Measurements from ENCODE around the gene HS6ST1. TPM values are rescaled to one million over a fixed set of nuclear protein-coding genes. Genes with fewer than 3 reads are reported as not detected.

HS6ST1 gene
- total and polyA plus RNA-seq, 10 donors: 7.2 to 99.5 (median 57.0) TPM

DNA sequence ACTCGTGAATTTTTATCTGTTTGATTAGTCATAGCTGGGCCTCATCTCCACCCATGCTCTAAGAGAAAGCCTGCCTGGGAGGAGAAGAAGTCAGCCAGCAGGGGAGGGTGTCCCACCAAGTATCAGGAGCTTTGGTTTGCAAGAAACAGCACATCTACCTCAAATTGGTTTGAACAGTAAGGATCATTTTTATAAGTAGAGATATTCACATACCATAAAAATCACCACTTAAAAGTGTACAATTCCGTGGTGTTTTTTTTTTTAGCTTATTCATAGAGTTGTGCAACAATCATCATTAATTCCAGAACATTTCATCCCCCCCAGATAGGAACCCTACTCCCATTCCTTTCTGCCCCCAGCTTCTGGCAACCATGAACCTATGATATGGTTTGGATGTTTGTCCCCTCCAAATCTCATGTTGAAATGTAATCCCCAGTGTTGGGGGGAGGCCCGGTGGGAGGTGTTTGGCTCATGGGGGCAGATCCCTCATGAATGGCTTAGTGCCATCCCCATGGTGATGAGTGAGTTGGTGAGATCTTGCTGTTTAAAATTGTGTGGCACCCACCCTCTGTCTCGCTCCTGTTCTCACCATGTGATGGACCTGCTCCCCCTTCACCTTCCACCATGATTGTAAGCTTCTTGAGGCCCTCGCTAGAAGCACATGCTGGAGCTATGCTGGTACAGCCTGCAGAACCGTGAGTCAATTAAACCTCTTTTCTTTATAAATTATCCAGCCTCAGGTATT lies 36.2 kb upstream of the HS6ST1 start:
- TF ChIP-seq POLR2AphosphoS5 (IDR thresholded peaks at IDR 0.05) (no peak), POLR2A (IDR thresholded peaks at IDR 0.05) (no peak)
- TF ChIP-seq, protein P1, sequence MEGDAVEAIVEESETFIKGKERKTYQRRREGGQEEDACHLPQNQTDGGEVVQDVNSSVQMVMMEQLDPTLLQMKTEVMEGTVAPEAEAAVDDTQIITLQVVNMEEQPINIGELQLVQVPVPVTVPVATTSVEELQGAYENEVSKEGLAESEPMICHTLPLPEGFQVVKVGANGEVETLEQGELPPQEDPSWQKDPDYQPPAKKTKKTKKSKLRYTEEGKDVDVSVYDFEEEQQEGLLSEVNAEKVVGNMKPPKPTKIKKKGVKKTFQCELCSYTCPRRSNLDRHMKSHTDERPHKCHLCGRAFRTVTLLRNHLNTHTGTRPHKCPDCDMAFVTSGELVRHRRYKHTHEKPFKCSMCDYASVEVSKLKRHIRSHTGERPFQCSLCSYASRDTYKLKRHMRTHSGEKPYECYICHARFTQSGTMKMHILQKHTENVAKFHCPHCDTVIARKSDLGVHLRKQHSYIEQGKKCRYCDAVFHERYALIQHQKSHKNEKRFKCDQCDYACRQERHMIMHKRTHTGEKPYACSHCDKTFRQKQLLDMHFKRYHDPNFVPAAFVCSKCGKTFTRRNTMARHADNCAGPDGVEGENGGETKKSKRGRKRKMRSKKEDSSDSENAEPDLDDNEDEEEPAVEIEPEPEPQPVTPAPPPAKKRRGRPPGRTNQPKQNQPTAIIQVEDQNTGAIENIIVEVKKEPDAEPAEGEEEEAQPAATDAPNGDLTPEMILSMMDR (IDR thresholded peaks at IDR 0.05 in 8 of 11, conservative IDR thresholded peaks at IDR 0.05 in 3 of 11): no peak
- Histone ChIP-seq H3K36me3 (no peaks in the 10 kb centered on the region), H3K4me1 (no peaks in the 10 kb centered on the region), H3K4me3 (no peak overlapping the region), H3K27me3 (replicated peaks in 1 of 7) (no peaks in the 10 kb centered on the region), H3K9me3 (peaks cover 0 to 26% (median 19%) of the 10 kb centered on the region in 8 donors), H3K27ac (no peak overlapping the region)
- no peak for DNase-seq
- intact Hi-C loops (cut with DNase I; ENCODE audit: low total_unique reads): no loop called here
- WGBS, 5 donors: 82 to 93% (median 85%) methylated on average over 6 of the region's 6 CpGs

DNA sequence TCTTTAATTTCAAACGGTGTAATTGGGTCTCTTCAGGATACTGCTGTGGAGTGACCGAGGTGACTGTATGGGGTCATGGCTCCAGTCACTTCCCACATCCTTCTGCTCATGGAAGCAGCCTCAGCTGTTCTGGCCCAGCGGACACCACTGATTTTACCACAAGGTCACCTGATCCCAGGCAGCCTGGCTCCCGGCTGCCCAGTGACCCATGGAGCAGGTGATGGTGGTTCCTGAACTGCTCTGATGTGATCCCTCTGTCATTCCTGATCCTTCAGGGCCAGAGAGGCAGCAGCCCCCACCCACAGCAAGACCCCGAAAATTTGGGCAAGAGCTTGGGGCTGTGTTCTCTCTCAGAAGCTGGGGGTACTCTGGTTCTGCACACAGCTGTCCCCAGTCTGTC lies 35.5 kb upstream of the HS6ST1 start:
- H3K27me3 ChIP-seq (replicated peaks in 1 of 7): no peaks in the 10 kb centered on the region
- no peaks in the 10 kb centered on the region for H3K4me1 ChIP-seq
- TF ChIP-seq, protein P1 (IDR thresholded peaks at IDR 0.05 in 8 of 11, conservative IDR thresholded peaks at IDR 0.05 in 3 of 11): no peak
- TF ChIP-seq POLR2AphosphoS5 (IDR thresholded peaks at IDR 0.05) (no peak), POLR2A (IDR thresholded peaks at IDR 0.05) (no peak)
- no peaks in the 10 kb centered on the region for H3K36me3 ChIP-seq
- peaks cover 0 to 26% (median 19%) of the 10 kb centered on the region in 8 donors for H3K9me3 ChIP-seq
- no peak overlapping the region for H3K4me3 ChIP-seq
- no peak for DNase-seq
- 75 to 98% (median 82%) methylated on average over 4 to 5 of the region's 5 CpGs for WGBS, 5 donors
- intact Hi-C loops (cut with DNase I; ENCODE audit: low total_unique reads): no loop called here
- H3K27ac ChIP-seq: no peak overlapping the region

GRCh38 chr2:128350736-128351135 lies 32.1 kb upstream of the HS6ST1 start:
- no peak for DNase-seq
- 74 to 96% (median 81%) methylated on average over 1 of the region's 1 CpG for WGBS, 5 donors
- H3K4me1 ChIP-seq: peaks cover 0 to 21% (median 14%) of the 10 kb centered on the region in 6 donors
- no peak overlapping the region for H3K4me3 ChIP-seq
- no peak overlapping the region for H3K27ac ChIP-seq
- TF ChIP-seq POLR2A (IDR thresholded peaks at IDR 0.05) (no peak), POLR2AphosphoS5 (IDR thresholded peaks at IDR 0.05) (no peak)
- TF ChIP-seq, protein P1 (IDR thresholded peaks at IDR 0.05 in 8 of 11, conservative IDR thresholded peaks at IDR 0.05 in 3 of 11): no peak
- intact Hi-C loops (cut with DNase I; ENCODE audit: low total_unique reads): no loop called here
- no peaks in the 10 kb centered on the region for H3K36me3 ChIP-seq
- no peaks in the 10 kb centered on the region for H3K27me3 ChIP-seq (replicated peaks in 1 of 7)
- peaks cover 0 to 26% (median 19%) of the 10 kb centered on the region in 8 donors for H3K9me3 ChIP-seq

DNA sequence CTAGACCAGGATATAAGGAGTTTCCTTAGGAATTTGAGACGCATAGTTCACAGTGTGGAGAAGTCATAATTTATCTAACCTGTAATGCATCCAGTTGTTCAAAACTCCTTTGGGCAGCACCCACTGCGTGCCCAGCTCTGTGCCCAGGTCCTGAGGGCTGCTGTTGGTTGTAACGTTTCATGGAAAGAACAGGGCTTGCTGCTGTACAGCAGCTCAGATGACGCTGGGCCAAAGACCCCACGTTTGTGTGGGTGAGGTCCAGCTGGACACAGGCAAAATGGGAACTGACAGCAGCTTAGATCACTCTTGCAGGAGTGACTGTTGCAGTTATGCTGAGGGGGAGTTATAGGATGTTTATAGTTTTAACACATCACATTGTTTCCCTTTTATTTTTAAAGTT lies 30.0 kb upstream of the HS6ST1 start:
- H3K4me3 ChIP-seq: no peak overlapping the region
- 72 to 94% (median 80%) methylated on average over 5 of the region's 5 CpGs for WGBS, 5 donors
- peak overlapping the region in 6 of 8 donors; percentile 19 to 65 (median 54) for H3K27ac ChIP-seq
- TF ChIP-seq, protein P1 (IDR thresholded peaks at IDR 0.05 in 8 of 11, conservative IDR thresholded peaks at IDR 0.05 in 3 of 11): no peak
- intact Hi-C loops (cut with DNase I; ENCODE audit: low total_unique reads): no loop called here
- peaks cover 0 to 21% (median 14%) of the 10 kb centered on the region in 6 donors for H3K4me1 ChIP-seq
- H3K9me3 ChIP-seq: peaks cover 0 to 29% (median 22%) of the 10 kb centered on the region in 8 donors
- no peaks in the 10 kb centered on the region for H3K27me3 ChIP-seq (replicated peaks in 1 of 7)
- DNase-seq: no peak
- no peaks in the 10 kb centered on the region for H3K36me3 ChIP-seq

All from spleen (tissue), 11 donors.